RPMI7951 (cell line): ENCODE data around the gene KIF1B. TPM values are rescaled to one million over a fixed set of nuclear protein-coding genes. Genes with fewer than 3 reads are reported as not detected.

ENCODE experiments used
- DNase-seq: peaks from one replicate; pipeline ENCODE4 v3.0.0-alpha.2; 2012; ENCODE audit warnings: low read depth
- total RNA-seq: library from RNA; depleted of rRNA; stranded (reverse); fragments of >200 nt; shearing (Covaris generic); gene quantifications from 2 replicates; pipeline ENCODE4 v1.2.3, GENCODE V29; 2014

The KIF1B gene
- total RNA-seq, 1 experiment from 2014 or later: 11.9 TPM

DNA sequence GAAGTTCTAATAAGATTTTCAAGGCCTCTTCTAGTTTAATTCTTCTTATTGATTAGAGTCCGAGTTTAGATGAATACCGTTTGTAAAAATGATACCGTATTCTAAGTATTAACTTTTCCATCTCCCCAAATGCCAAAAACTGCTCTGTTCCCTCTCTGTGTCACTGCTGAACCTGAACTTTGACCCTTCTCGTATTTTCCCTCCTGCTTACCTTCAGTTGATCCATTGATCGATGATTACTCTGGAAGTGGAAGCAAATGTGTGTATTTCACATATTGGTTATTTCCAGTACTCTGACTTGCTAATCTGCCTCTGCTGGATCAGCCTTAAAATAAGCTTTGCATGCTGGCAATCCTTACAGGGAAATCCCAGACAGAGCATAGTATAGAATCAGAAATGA lies 68.5 kb downstream of the KIF1B start:
- no peak for DNase-seq

DNA sequence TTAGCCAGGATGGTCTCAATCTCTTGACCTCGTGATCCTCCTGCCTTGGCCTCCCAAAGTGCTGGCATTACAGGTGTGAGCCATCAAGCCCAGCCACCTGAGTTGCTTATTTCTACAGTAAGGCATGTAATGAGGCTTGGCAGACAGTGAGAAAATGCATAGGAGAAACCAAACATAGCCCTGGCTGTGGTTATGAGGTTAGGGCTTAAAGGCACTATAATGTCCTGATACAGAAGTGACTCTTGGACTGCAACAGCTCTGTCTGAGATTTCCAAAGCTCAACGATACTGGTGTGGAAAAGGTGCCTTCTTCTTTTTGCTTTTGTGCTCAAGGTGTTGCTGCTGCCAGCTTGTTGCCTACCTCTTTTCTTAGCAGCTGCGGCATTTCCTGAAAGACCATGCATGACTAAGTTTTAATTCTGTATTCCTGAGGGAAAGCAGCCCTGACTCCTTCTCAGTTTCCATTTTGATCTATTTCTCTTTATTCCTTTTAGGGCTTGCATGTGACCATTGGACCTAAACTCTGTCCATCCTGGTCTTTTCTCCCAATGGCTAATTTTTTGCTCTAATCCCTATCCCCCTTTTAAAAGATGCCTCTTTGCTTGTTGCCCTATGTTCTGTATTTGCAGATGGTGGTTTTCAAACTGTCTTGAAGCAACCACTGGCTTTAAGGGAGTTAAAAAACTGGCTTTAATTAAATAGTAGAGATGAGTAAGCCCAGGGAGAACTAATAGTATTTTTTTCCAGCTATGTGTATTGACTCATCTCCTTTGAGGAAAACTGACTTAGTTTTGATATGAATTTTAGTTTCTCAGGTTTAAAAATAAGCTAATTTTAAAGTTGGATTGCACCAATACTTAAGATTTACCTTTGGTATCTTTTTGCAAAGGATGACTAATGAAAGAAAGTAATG lies 70.3 kb downstream of the KIF1B start:
- peak; percentile 10 for DNase-seq

GRCh38 chr1:10283318-10283984 lies 73.1 kb downstream of the KIF1B start:
- no peak for DNase-seq

- no peak for DNase-seq
Measured at GRCh38 chr1:10286244-10286643, 75.9 kb downstream of the KIF1B start.

DNA sequence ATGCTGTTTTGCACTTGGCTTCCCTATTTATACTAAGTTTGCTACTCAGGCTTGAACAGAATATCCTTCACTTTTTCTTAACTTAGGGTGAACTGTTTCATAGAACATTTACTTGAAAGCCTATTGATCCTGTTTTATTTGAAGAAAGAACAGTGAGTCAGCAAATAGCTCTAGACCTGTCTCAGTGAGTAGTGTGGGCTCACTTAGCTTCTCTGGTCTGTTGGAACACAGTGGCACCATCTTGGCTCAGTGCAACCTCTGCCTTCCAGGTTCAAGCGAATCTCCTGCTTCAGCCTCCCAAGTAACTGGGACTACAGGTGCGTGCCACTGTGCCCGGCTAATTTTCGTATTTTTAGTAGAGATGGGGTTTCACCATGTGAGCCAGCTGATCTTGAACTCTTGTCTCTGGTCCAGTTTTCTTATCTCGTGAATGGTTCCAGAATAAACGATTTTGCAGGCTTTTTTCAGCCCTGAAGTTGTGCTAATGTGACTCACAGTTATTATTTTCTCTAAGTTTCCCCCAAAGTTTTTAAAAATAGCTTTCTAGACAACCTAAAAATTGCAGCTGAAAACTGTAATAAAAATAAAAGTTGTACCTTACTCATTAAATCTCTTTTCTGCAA lies 76.8 kb downstream of the KIF1B start:
- DNase-seq: no peak

- no peak for DNase-seq
Measured at GRCh38 chr1:10288029-10288615, 77.8 kb downstream of the KIF1B start.

GRCh38 chr1:10291705-10292104 lies 81.3 kb downstream of the KIF1B start:
- no peak for DNase-seq

- no peak for DNase-seq
Measured at GRCh38 chr1:10292188-10292587, 81.8 kb downstream of the KIF1B start.

DNA sequence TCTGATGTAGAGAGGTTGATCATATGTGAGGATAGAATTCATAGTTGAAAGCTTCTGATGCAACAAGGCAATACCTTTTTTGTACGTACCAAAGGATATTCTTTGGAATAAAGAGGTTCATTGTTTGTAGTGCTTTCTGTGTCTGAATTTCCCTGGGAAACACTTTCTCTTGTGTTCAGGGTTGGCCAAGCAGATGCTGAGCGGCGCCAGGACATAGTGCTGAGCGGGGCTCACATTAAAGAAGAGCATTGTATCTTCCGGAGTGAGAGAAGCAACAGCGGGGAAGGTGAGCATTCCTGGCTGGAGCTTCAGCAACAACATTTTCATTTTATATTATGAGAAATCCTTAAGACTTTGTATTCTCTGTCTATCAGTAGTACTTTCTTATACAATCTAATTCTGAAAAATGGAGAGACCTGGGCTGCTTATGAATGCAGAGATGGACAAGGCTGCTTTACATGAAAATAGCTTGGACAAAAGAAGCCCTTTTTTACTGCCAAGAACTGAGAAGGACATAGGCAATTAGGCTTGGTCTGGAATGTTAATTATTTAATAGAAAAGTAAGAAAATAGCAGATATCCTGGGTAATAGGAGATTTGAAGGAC lies 85.2 kb downstream of the KIF1B start:
- DNase-seq: no peak

DNA sequence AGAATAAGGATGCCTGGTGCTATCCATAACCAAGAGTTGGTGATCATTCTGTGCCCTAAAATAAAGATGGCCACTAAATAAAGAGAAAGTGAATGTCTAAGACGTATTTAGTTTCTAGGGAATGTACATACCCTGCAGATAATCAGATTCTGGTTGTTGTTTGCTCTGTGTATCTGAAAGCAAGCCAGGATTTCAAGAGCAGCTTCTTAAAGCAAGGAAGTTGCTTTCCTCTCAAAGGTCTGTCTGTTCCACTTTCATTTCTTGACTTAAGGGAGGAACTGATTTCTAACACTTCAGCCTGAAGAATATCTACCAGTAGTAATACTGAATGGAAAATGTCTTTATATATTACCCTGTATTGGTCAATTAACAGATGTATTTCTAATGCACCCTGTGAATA lies 88.8 kb downstream of the KIF1B start:
- DNase-seq: no peak

- no peak for DNase-seq
Measured at GRCh38 chr1:10302416-10302815, 92.0 kb downstream of the KIF1B start.

DNA sequence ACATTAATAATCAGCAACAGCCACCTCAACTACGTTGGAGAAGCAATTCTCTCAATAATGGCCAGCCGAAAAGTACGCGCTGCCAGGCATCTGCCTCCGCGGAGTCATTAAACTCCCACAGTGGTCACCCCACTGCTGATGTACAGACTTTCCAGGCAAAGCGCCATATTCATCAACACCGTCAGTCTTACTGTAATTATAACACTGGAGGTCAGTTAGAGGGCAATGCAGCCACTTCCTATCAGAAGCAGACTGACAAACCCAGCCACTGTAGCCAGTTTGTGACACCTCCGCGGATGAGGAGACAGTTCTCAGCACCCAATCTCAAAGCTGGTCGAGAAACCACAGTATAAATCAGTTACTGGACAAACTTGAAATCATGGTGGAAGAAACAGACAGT lies 93.9 kb downstream of the KIF1B start:
- no peak for DNase-seq

- DNase-seq: no peak
Measured at GRCh38 chr1:10306435-10306834, 96.1 kb downstream of the KIF1B start.

GRCh38 chr1:10308001-10308400 lies 97.6 kb downstream of the KIF1B start:
- DNase-seq: no peak

DNA sequence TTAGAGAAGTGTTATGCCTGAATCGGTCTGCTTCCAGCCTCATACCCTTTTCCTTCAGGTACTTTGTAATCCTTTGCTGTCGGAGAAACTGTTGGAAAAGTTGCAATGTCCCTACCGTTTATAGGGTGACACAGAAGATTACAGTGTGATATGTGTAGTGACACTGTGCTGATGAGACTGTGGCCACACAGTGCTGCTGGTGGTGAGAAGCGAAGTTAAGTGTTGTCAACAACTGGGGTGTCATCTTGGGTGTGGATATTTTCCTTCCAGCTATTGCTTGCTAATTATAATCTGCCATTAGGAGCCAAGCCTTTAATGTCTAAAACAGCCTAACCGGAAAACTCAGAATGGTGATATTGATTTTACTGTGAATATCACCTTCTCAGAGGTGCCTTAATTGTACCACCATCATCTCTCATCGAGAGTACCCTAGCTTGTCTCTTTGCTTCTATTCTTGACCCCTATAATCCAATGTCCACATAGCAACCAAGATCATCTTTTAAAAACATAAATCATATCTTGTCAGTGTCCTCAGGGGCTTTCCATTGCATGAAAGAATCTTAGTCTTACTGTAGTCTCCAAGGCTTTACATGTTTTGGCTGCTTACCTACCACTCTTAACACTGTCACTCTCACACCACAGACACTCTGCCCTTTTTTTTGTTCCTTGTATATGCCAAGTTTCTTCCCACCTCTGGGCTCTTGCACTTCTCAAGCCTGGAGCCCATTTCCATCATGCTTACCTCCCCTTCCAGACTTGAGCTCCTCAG lies 99.1 kb downstream of the KIF1B start:
- DNase-seq: no peak

DNA sequence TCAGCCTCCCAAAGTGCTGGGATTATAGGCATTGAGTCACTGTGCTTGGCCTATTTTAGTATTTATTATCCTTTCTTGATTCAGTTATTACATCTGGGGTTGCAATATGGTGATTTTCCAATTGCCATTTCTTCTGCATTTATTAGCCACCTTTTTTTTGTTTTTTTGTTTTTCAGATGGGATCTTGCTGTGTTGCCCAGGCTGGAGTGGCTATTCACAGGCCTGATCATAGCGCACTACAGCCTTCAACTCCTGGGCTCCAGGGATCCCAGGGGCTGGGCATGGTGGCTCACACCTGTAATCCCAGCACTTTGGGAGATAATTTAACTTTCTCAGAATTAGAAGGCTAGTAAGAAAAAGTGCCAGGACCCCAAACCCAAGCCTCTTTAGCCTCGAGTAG lies 106.4 kb downstream of the KIF1B start:
- DNase-seq: no peak

- no peak for DNase-seq
Measured at GRCh38 chr1:10319750-10320149, 109.4 kb downstream of the KIF1B start.

- no peak for DNase-seq
Measured at GRCh38 chr1:10320336-10320735, 110.0 kb downstream of the KIF1B start.

DNA sequence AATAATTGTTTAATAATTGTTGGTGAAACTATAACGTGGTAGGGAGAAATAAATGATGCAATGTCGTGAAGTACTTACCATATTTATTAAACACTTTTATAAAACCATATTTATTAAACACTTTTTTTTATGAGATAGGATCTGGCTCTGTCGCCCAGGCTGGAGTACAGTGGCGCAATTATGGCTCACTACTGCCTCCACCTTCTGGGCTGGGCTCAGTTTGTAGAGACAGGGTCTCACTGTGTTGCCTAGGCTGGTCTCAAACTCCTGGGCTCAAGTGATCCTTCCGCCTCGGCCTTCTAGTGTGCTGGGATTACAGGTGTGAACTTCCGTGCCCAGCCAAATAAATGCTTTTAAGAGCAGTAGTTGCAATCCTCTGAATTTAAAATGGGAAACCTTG lies 112.5 kb downstream of the KIF1B start:
- no peak for DNase-seq

GRCh38 chr1:10324627-10325026 lies 114.3 kb downstream of the KIF1B start:
- no peak for DNase-seq

DNA sequence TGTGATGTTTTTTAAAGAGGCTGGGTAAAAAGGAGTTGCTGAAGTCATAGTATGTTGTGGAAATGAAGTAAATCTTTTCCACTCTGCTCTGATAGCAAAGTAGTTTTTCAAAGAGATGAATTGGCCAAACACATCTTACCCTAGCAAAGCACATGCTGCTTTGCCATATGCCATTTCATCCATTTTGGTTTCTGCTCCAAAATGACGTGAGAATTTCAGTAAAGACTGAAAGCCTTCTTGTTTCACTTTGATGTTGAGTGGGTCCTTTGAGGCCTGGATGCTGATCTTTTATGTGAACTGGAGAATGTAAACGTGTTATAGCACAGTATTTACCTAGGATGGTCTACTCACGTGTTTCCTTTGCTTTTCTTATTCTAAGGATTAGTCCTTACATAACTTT lies 115.2 kb downstream of the KIF1B start:
- no peak for DNase-seq
